ENCODE results near the gene CITED2. TPM values are rescaled to one million over a fixed set of nuclear protein-coding genes. Genes with fewer than 3 reads are reported as not detected.
"Not testable (repeated sequence)": the region's sequence is repeated elsewhere in the genome, so short reads cannot be mapped to it uniquely, and the experiment has no call there.

Gene CITED2
- total RNA-seq, 2 experiments from 2014 or later: 71.7 to 80.4 TPM

DNA sequence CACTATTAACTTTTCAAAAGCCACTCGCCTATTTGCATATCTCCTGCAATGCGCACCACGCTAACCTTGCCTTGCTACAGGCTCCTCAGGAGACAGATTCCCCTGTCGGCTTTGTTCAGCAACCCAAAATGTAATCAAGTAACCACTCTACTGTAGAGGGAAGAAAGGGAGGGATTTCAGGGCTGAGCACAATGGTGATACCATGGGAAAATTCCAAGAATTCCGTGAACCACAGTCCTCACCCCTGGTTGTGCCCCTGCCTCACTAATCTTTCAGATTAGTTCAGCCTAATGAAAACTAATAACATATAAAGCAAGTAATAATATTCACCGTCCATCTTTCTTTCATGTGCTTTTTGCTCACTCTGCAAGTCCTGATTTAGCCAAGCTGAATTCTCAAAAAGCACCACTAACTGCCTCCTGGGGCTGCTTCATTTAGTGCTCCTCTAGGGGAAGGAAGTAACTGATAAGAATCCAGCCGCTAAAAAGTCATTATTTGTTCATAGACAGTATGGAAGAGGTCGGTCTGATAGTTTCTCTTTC is 6.6 kb downstream of the CITED2 start:
- peaks cover 43% of the 10 kb centered on the region for H3K4me1 Mint-ChIP-seq
- ATAC-seq (ENCODE audit: low read depth) (no peak), DNase-seq (no peak)
- no peak overlapping the region for H3K27ac Mint-ChIP-seq
- H3K36me3 Mint-ChIP-seq: peaks cover 9% of the 10 kb centered on the region
- H3K9me3 Mint-ChIP-seq: no peaks in the 10 kb centered on the region
- no peak overlapping the region for H3K4me3 Mint-ChIP-seq
- POLR2A ChIA-PET: no interaction called here
- H3K27me3 Mint-ChIP-seq: no peaks in the 10 kb centered on the region

DNA sequence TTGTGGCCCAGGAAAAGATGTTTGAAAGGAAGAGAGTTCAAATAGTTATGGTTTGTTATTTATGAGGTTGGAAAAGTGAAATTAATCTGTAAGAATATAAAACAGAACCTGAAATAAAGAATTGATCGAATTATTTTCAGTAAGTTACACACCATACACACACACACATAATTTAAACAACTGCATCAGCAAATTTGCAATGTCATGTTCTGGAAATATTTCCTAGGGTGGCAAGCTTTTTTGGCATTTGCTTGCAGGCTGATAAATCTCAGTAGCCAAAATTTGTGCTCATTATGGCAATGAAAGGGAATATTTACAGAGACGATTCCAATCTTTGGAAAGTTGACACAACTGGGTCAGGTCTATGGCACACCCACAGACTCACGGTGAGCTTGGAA is 9.5 kb downstream of the CITED2 start:
- Mint-ChIP-seq H3K27ac (no peak overlapping the region), H3K9me3 (no peaks in the 10 kb centered on the region), H3K27me3 (no peaks in the 10 kb centered on the region), H3K36me3 (no peaks in the 10 kb centered on the region), H3K4me1 (peaks cover 38% of the 10 kb centered on the region), H3K4me3 (no peak overlapping the region)
- ATAC-seq (ENCODE audit: low read depth): no peak
- POLR2A ChIA-PET: interaction anchor here (0.8 to 1.4 kb wide), 6 partner anchors 8 to 549 kb away, joined by 3 to 10 read pairs (median 4); partner anchors contain the start of genes CITED2 and TXLNB
- no peak for DNase-seq

DNA sequence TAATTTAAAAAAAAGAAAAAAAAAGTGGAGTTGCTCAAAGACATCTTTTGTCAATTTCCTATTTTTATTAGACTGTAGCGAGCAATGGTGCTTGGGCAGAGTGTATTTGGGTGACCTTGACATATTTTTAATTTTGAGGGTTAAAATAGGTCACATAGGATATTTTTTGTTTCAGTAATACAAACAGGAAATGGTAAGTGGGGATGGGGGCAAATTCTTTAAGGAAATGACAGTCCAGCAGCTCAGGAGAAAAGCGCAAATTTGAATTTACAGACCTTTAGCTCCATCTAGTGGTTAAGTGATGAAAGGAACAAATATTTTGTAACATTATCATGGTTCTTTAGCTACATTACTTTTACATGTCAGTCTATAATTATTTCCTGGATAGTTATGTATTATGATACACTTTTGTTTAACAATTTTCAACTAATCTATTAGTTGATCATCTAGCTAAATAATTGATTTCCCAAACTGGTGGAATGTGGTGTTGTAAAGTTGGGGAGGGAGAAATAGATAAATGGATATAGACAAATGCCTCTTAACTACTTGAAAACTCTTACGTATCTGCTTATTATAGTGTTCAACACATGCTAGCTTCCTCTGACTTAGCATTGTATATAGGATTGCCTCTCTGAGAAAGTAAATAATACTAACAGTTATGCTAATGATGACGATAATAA is 10.0 kb downstream of the CITED2 start:
- Mint-ChIP-seq H3K36me3 (no peaks in the 10 kb centered on the region), H3K4me3 (no peak overlapping the region), H3K27ac (no peak overlapping the region), H3K9me3 (no peaks in the 10 kb centered on the region), H3K4me1 (peaks cover 34% of the 10 kb centered on the region), H3K27me3 (no peaks in the 10 kb centered on the region)
- no peak for ATAC-seq (ENCODE audit: low read depth)
- no peak for DNase-seq
- POLR2A ChIA-PET: interaction anchor here (0.8 to 1.4 kb wide), 6 partner anchors 9 to 548 kb away, joined by 3 to 10 read pairs (median 4); partner anchors contain the start of genes CITED2 and TXLNB

DNA sequence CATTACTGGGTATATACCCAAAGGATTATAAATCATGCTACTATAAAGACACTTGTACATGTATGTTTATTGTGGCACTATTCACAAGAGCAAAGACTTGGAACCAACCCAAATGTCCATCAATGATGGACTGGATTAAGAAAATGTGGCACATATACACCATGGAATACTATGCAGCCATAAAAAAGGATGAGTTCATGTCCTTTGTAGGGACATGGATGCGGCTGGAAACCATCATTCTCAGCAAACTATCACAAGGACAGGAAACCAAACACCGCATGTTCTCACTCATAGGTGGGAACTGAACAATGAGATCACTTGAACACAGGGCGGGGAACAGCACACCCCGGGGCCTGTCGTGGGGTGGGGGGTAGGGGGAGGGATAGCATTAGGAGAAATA is 10.7 kb downstream of the CITED2 start:
- peaks cover 33% of the 10 kb centered on the region for H3K4me1 Mint-ChIP-seq
- not testable (repeated sequence) for H3K4me3 Mint-ChIP-seq; ATAC-seq (ENCODE audit: low read depth); H3K36me3 Mint-ChIP-seq; H3K27ac Mint-ChIP-seq; DNase-seq; H3K9me3 Mint-ChIP-seq; H3K27me3 Mint-ChIP-seq
- POLR2A ChIA-PET: interaction anchor here (0.9 to 1.0 kb wide), 3 partner anchors 145 to 548 kb away, joined by 3 to 10 read pairs (median 3); no protein-coding TSS in a partner anchor

DNA sequence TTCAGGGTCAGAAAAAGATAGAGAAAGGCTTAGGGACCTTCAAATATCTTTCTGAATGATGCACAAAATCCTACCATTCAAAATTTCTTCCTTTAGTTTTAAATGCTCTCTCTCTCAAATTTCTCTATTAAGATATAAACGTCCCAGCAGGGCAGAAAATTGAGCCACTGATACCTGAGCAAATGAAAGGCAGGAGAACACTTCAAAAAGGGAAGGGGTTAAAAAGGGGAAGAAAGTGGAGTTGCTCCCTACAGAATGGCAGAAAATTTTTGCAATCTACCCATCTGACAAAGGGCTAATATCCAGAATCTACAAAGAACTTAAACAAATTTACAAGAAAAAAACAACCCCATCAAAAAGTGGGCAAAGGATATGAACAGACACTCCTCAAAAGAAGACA is 11.3 kb downstream of the CITED2 start:
- H3K27me3 Mint-ChIP-seq; ATAC-seq (ENCODE audit: low read depth); H3K4me3 Mint-ChIP-seq; POLR2A ChIA-PET; H3K36me3 Mint-ChIP-seq; H3K9me3 Mint-ChIP-seq; DNase-seq: not testable (repeated sequence)
- Mint-ChIP-seq H3K27ac (peak overlapping the region; percentile 32), H3K4me1 (peaks cover 32% of the 10 kb centered on the region)

DNA sequence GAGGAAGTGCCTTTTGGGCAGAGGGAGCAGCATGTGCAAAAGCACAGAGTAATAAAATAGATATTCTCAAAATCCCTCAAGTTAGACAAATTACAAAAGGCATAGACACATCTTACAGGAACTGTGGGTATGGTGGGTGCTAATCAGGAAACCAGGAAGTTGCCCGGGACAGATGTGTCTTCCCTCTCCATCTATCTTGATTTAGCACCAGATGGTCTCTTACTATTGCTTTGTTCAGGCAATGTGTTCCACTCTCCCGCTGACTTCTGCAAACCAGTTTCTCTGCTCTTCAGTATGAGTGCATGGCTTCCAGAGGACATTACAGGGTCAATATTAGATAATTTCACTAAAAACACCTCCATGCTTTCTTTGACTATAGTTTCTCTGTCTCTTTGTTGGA is 13.2 kb downstream of the CITED2 start:
- ATAC-seq (ENCODE audit: low read depth) (no peak), DNase-seq (no peak)
- H3K4me1 Mint-ChIP-seq: peaks cover 19% of the 10 kb centered on the region
- H3K27ac Mint-ChIP-seq: no peak overlapping the region
- peaks cover 6% of the 10 kb centered on the region for H3K9me3 Mint-ChIP-seq
- no peaks in the 10 kb centered on the region for H3K36me3 Mint-ChIP-seq
- no peaks in the 10 kb centered on the region for H3K27me3 Mint-ChIP-seq
- no peak overlapping the region for H3K4me3 Mint-ChIP-seq
- POLR2A ChIA-PET: no interaction called here

DNA sequence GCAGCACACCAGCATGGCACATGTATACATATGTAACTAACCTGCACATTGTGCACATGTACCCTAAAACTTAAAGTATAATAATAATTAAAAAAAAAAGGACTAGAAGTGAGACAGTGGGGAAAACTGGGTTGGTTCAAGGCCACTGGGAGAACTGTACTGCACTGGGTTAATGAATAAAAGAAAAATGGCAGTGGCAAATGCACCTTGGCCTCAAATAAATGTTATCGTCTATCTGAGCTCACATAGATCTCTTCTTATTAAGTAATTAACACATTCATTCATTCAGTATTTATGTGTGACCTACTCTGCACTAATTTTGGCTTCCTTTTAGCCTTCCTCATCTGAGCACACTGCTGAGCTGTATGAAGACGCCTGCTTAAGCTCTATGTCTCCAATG is 17.5 kb downstream of the CITED2 start:
- Mint-ChIP-seq H3K27me3 (no peaks in the 10 kb centered on the region), H3K4me1 (peaks cover 4% of the 10 kb centered on the region), H3K4me3 (no peak overlapping the region), H3K9me3 (peaks cover 12% of the 10 kb centered on the region), H3K36me3 (no peaks in the 10 kb centered on the region), H3K27ac (no peak overlapping the region)
- DNase-seq (no peak), ATAC-seq (ENCODE audit: low read depth) (no peak)
- POLR2A ChIA-PET: no interaction called here

DNA sequence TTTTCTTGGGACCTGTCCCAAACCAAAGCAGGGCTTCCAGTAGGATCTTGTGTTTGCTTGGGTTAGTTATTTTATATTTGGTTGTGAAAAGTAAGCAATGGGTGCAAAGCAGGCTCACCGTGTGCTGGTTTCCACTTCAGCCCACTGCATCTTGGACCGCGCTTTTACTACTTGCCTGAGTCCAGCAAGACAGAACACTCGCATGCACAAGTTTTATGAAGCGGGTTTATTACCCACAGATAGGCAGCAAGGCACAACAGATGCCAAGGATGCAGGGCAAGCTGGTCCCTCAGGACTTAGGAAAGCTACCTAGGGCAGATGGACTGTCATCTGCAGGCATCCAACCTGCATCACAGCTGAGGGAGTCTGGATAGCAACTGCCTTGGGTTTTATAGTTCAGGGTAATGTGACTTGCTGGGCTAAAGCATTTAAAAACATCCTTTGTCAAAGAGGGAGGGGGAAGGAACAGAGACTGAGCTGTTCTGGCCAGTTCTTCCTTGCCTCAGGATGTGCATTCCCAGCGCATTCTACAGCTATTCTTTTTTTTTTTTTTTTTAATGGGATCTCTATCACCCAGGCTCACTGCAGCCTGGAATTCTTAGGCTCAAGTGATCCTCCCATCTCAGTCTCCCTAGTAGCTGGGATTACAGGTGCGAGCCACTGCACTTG is 18.5 kb downstream of the CITED2 start:
- Mint-ChIP-seq H3K27me3 (no peaks in the 10 kb centered on the region), H3K4me1 (no peaks in the 10 kb centered on the region), H3K4me3 (no peak overlapping the region), H3K9me3 (peaks cover 12% of the 10 kb centered on the region), H3K27ac (no peak overlapping the region), H3K36me3 (no peaks in the 10 kb centered on the region)
- POLR2A ChIA-PET: no interaction called here
- ATAC-seq (ENCODE audit: low read depth) (no peak), DNase-seq (no peak)

DNA sequence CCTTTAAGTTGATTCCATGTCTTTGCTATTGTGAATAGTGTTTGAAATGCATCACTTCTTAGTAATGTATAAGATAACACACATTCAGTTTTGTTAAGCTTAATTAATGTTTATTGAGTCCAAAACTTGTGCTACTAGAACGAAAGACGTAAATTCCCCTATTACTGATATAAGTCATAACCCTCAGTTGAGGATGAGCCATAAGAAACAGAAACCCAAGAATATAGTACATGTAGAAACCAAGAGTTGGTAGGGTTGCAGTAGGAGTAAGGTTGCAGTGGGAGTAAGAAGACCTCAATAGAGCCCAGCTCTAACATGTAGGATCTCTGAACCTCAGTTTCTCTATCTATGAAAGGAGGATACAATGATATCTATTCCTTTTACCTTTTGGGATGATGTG is 19.3 kb downstream of the CITED2 start:
- ATAC-seq (ENCODE audit: low read depth): no peak
- Mint-ChIP-seq H3K4me1 (no peaks in the 10 kb centered on the region), H3K27ac (no peak overlapping the region), H3K9me3 (peaks cover 12% of the 10 kb centered on the region), H3K4me3 (no peak overlapping the region), H3K27me3 (no peaks in the 10 kb centered on the region), H3K36me3 (no peaks in the 10 kb centered on the region)
- no peak for DNase-seq
- POLR2A ChIA-PET: no interaction called here

DNA sequence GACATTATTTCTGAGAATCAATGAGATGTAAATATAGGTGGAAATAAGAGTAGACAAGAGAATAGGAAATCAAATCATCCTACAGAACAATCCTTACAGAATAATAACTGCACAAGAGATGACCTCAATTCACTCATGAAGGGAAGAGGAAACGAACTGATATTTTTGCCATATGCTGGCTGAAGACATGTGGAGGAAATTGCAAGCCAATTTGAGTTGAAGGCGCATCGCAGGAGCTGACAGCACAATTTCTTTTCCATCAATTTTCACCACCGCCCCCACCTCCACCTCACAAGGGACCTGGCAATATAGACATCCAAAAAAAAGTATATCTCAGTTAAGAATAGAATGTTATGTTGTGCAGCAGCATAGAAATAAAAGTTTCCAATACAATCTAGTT is 20.3 kb downstream of the CITED2 start:
- no peak for DNase-seq
- Mint-ChIP-seq H3K9me3 (peaks cover 12% of the 10 kb centered on the region), H3K27ac (no peak overlapping the region), H3K27me3 (no peaks in the 10 kb centered on the region), H3K36me3 (no peaks in the 10 kb centered on the region), H3K4me3 (no peak overlapping the region), H3K4me1 (no peaks in the 10 kb centered on the region)
- POLR2A ChIA-PET: no interaction called here
- ATAC-seq (ENCODE audit: low read depth): no peak

DNA sequence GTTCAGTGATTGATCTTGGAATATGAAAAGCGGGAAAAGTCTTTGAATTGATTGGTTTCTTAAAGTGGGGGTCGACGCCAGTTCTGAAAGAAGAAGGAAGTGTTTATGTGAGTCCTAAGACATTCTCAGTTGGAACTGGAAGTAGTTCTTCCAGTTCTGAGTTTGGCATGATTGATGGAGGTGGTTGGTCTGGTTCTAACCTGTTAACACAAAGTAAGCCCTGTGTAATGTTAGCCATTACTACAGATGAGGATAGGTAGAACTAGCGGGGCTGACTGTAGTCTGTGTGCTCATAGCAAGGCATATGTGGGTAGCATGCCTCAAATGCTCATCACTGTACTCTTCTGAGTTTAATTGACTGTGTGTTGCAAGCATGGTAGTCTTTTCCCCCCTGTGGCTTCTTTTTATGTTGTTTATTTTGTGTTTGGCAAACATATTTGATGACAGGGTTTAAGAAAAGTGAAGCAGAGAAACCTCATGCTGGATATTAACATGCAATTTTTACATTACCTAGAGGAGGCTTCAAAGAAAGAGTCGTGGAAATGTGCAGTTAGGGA is 24.9 kb downstream of the CITED2 start:
- ATAC-seq (ENCODE audit: low read depth) (no peak), DNase-seq (no peak)
- Mint-ChIP-seq H3K4me3 (no peak overlapping the region), H3K9me3 (no peaks in the 10 kb centered on the region), H3K27me3 (no peaks in the 10 kb centered on the region), H3K27ac (no peak overlapping the region), H3K4me1 (no peaks in the 10 kb centered on the region), H3K36me3 (no peaks in the 10 kb centered on the region)
- POLR2A ChIA-PET: no interaction called here

DNA sequence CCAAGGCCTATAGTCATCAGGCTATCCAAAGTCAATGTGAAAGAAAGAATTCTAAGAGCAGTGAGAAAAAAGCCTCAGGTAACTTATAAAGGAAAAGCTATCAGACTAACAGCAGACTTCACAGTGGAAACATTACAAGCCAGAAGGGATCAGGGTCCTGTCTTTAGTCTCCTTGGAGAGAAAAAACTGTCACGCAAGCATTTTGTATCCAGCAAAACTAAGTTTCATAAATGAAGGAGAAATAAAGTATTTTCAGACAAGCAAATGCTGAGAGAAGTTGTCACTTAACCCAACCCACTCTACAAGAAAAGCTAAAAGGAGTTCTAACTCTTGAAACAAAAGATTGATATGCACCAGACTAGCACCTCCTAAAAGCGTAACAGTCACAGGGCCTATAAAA is 28.1 kb downstream of the CITED2 start:
- DNase-seq: no peak
- no peaks in the 10 kb centered on the region for H3K27me3 Mint-ChIP-seq
- ATAC-seq (ENCODE audit: low read depth): no peak
- no peaks in the 10 kb centered on the region for H3K9me3 Mint-ChIP-seq
- no peaks in the 10 kb centered on the region for H3K36me3 Mint-ChIP-seq
- H3K4me1 Mint-ChIP-seq: peaks cover 13% of the 10 kb centered on the region
- no peak overlapping the region for H3K27ac Mint-ChIP-seq
- H3K4me3 Mint-ChIP-seq: no peak overlapping the region
- POLR2A ChIA-PET: interaction anchor here (1.6 kb wide), 1 partner anchor 55 kb away, joined by 4 read pairs; the partner anchor contains the start of gene TXLNB

DNA sequence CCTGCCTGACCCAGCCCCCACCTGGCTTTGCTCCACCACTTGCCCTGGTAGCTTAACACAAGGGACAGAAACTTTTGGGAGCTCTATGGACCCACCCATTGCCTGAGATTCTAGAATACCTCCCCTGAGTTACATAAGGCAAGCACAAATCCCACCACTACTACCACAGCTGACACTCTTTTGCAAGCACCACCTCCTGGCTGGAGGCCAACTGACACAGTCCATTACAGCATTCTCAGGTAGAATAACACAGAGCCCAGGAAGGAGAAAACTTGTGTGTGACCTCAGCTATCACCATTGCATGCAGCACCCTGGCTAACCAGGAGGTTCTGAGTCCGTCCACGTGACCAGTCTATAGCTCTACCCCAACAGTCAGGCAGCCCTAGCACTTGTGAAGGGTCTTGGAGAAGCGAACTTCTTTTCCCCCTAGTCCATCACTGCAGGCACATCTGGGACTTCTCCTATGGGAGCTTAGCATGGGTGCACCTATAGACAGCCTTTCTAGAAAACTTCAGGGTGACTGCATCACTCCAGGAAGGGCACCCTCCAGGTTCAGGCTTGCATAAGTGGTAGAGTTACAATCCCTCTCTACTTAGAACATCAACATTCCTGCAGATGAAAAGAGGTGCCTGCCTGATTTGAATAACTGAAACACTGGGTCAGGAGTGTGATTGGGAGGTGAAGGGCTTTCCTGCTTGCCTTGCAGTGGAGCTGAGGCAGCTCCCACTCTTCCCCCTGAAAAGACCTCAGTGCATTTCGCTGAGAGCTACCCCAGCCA is 30.1 kb downstream of the CITED2 start:
- no peak for DNase-seq
- H3K4me3 Mint-ChIP-seq: no peak overlapping the region
- H3K4me1 Mint-ChIP-seq: peaks cover 13% of the 10 kb centered on the region
- no peak for ATAC-seq (ENCODE audit: low read depth)
- POLR2A ChIA-PET: no interaction called here
- no peak overlapping the region for H3K27ac Mint-ChIP-seq
- H3K9me3 Mint-ChIP-seq: peaks cover 1% of the 10 kb centered on the region
- no peaks in the 10 kb centered on the region for H3K27me3 Mint-ChIP-seq
- no peaks in the 10 kb centered on the region for H3K36me3 Mint-ChIP-seq

Measured in activated naive CD8-positive, alpha-beta T cell treated with anti-CD3 and anti-CD28 coated beads, Interleukin-2, amount 10 ng/mL, durations not matched to agents 7 days and 5 days (primary cell).